Nephron progenitor cell (in vitro differentiated cells): Measurements from ENCODE around the gene PPP4R4.

ENCODE experiments used
- DNase-seq: peaks from one replicate; pipeline ENCODE4 v3.0.0; 2021
- H3K27ac Mint-ChIP-seq: 2 replicates; pipeline ENCODE4 v1.8.0; 2021; ENCODE audit warnings: mild to moderate bottlenecking, moderate library complexity, mixed read lengths
- H3K27me3 Mint-ChIP-seq: 2 replicates; pipeline ENCODE4 v1.8.0; 2021; ENCODE audit warnings: mild to moderate bottlenecking, low read depth, mixed read lengths; ENCODE audit not compliant: poor library complexity
- H3K36me3 Mint-ChIP-seq: 2 replicates; pipeline ENCODE4 v1.8.0; 2021; ENCODE audit warnings: low read depth, mixed read lengths
- H3K4me1 Mint-ChIP-seq: 2 replicates; pipeline ENCODE4 v1.8.0; 2021; ENCODE audit warnings: mixed read lengths
- H3K4me3 Mint-ChIP-seq: 2 replicates; pipeline ENCODE4 v1.8.0; 2021; ENCODE audit warnings: mild to moderate bottlenecking, moderate library complexity, mixed read lengths
- H3K9me3 Mint-ChIP-seq: 2 replicates; pipeline ENCODE4 v1.8.0; 2021; ENCODE audit warnings: mild to moderate bottlenecking, moderate library complexity, mixed read lengths
- CTCF ChIP-seq: fragments of 200-600 bp; sonication (generic); IDR thresholded peaks from 2 replicates; pipeline ENCODE4 v1.5.0; 2021; ENCODE audit warnings: antibody characterized with exemption

PPP4R4 gene

GRCh38 chr14:94313991-94314655 lies 140.0 kb downstream of the PPP4R4 start:
- H3K4me1 Mint-ChIP-seq = peaks cover 5% of the 10 kb centered on the region
- H3K9me3 Mint-ChIP-seq = peaks cover 8% of the 10 kb centered on the region
- no peaks in the 10 kb centered on the region for H3K27me3 Mint-ChIP-seq
- H3K27ac Mint-ChIP-seq = no peak overlapping the region
- DNase-seq = no peak
- H3K36me3 Mint-ChIP-seq = no peaks in the 10 kb centered on the region
- no peak overlapping the region for H3K4me3 Mint-ChIP-seq
- TF ChIP-seq CTCF = no peak

GRCh38 chr14:94314890-94315289 lies 140.8 kb downstream of the PPP4R4 start:
- no peaks in the 10 kb centered on the region for H3K36me3 Mint-ChIP-seq
- no peak overlapping the region for H3K27ac Mint-ChIP-seq
- peaks cover 6% of the 10 kb centered on the region for H3K9me3 Mint-ChIP-seq
- TF ChIP-seq CTCF = no peak
- H3K27me3 Mint-ChIP-seq = no peaks in the 10 kb centered on the region
- DNase-seq = no peak
- H3K4me3 Mint-ChIP-seq = no peak overlapping the region
- peaks cover 5% of the 10 kb centered on the region for H3K4me1 Mint-ChIP-seq

GRCh38 chr14:94316692-94317091 lies 142.6 kb downstream of the PPP4R4 start:
- no peak for DNase-seq
- Mint-ChIP-seq H3K27me3 (peaks cover 4% of the 10 kb centered on the region), H3K27ac (no peak overlapping the region), H3K4me3 (no peak overlapping the region), H3K36me3 (no peaks in the 10 kb centered on the region), H3K9me3 (peaks cover 6% of the 10 kb centered on the region), H3K4me1 (peaks cover 5% of the 10 kb centered on the region)
- no peak for TF ChIP-seq CTCF

GRCh38 chr14:94317259-94317658 lies 143.1 kb downstream of the PPP4R4 start:
- no peak for DNase-seq
- no peak overlapping the region for H3K27ac Mint-ChIP-seq
- H3K27me3 Mint-ChIP-seq = peaks cover 7% of the 10 kb centered on the region
- H3K9me3 Mint-ChIP-seq = peaks cover 6% of the 10 kb centered on the region
- H3K4me1 Mint-ChIP-seq = peaks cover 5% of the 10 kb centered on the region
- no peak overlapping the region for H3K4me3 Mint-ChIP-seq
- H3K36me3 Mint-ChIP-seq = no peaks in the 10 kb centered on the region
- TF ChIP-seq CTCF = no peak

- no peak for DNase-seq
- H3K4me3 Mint-ChIP-seq = no peak overlapping the region
- H3K36me3 Mint-ChIP-seq = no peaks in the 10 kb centered on the region
- H3K9me3 Mint-ChIP-seq = peaks cover 6% of the 10 kb centered on the region
- peaks cover 7% of the 10 kb centered on the region for H3K27me3 Mint-ChIP-seq
- peaks cover 18% of the 10 kb centered on the region for H3K4me1 Mint-ChIP-seq
- no peak for TF ChIP-seq CTCF
- no peak overlapping the region for H3K27ac Mint-ChIP-seq
Observed at GRCh38 chr14:94320243-94320642, 146.1 kb downstream of the PPP4R4 start.
